ENCODE measurements around the gene PURA. TPM values are rescaled to one million over a fixed set of nuclear protein-coding genes. Genes with fewer than 3 reads are reported as not detected.

The PURA gene
- total RNA-seq, 6 donors from 2014 or later, result 13.8 to 43.2 (median 22.7) TPM

DNA sequence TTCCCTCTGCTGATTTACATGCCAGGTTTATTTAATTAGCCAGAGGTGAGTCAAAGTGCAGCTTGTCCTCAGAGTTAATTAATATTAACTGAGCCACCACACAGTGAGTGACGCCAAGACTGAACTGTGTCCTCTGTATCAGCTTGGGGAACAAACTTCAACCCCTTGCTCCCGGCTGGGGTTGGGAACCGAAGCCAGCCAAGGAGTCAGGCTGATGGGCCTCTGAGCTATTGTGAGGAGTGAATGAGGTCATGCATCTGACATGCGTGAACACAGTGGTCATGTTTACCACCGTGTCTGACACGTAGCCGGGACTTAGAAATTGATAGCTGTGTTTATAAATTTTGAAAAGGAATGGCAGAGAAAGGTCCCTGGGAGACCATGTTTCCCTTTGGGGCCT, 28.9 kb downstream of the PURA start:
- H3K9me3 ChIP-seq, result no peaks in the 10 kb centered on the region

DNA sequence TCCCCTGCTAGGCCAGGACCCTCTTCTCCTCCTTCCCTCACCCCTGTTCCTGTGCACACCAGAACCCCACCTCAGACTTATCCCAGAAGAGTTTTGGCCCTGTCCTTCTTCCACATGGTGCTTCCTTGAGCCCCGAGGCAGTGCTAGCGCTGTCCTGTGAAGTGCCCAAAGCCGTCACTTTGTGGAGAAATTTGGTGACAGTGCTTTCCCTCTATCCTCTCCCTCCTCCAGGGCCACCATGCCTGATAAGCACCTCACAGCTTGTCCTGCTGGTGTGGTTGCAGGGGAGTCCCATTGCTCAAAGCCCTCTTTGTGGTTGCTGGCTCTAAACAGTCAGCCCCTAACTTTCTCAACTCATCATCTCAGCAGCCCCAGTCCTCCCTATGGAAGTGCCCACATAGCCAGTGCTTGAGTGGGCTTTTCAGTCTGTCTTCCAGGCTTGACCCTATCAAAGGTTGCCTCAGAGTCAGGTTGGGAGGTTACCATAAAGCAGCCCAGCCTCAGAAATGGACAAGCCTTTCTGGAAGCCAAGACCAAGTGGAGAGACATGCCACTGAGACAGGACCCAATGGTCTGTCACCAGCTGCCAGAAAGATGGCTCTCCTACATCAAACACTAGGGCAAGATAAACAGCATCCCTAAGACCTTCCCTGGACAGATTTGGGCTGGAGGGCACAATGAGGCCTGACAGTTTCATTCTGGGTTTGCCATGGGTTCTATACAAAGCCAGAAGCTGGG, 29.8 kb downstream of the PURA start:
- 93 to 100% methylated on average over 3 of the region's 3 CpGs for WGBS, 2 donors
- TF ChIP-seq POLR2A (IDR thresholded peaks at IDR 0.05) (no peak), EP300 (IDR thresholded peaks at IDR 0.05) (no peak), POLR2AphosphoS5 (IDR thresholded peaks at IDR 0.05) (no peak)
- TF ChIP-seq, protein P1, sequence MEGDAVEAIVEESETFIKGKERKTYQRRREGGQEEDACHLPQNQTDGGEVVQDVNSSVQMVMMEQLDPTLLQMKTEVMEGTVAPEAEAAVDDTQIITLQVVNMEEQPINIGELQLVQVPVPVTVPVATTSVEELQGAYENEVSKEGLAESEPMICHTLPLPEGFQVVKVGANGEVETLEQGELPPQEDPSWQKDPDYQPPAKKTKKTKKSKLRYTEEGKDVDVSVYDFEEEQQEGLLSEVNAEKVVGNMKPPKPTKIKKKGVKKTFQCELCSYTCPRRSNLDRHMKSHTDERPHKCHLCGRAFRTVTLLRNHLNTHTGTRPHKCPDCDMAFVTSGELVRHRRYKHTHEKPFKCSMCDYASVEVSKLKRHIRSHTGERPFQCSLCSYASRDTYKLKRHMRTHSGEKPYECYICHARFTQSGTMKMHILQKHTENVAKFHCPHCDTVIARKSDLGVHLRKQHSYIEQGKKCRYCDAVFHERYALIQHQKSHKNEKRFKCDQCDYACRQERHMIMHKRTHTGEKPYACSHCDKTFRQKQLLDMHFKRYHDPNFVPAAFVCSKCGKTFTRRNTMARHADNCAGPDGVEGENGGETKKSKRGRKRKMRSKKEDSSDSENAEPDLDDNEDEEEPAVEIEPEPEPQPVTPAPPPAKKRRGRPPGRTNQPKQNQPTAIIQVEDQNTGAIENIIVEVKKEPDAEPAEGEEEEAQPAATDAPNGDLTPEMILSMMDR (IDR thresholded peaks at IDR 0.05), result no peak
- Histone ChIP-seq H3K4me1 (peaks cover 31 to 38% (median 35%) of the 10 kb centered on the region in 4 donors), H3K9me3 (no peaks in the 10 kb centered on the region), H3K27ac (no peak overlapping the region), H3K4me3 (no peak overlapping the region), H3K36me3 (no peaks in the 10 kb centered on the region), H3K27me3 (no peaks in the 10 kb centered on the region)
- DNase-seq (no peak), ATAC-seq (ENCODE audit: low FRiP score in 2 of 2) (no peak)

More for the DNA sequence above, 28.9 kb downstream of the PURA start:
- TF ChIP-seq POLR2AphosphoS5 (IDR thresholded peaks at IDR 0.05) (no peak), EP300 (IDR thresholded peaks at IDR 0.05) (no peak), POLR2A (IDR thresholded peaks at IDR 0.05) (no peak)
- TF ChIP-seq, protein P1 (IDR thresholded peaks at IDR 0.05), result no peak
- no peak for ATAC-seq (ENCODE audit: low FRiP score in 2 of 2)
- no peaks in the 10 kb centered on the region for H3K27me3 ChIP-seq
- no peak for DNase-seq
- H3K27ac ChIP-seq, result no peak overlapping the region
- H3K4me3 ChIP-seq, result no peak overlapping the region
- H3K36me3 ChIP-seq, result no peaks in the 10 kb centered on the region
- WGBS, 2 donors, result 91 to 95% methylated on average over 7 of the region's 7 CpGs
- H3K4me1 ChIP-seq, result peaks cover 31 to 38% (median 35%) of the 10 kb centered on the region in 4 donors

DNA sequence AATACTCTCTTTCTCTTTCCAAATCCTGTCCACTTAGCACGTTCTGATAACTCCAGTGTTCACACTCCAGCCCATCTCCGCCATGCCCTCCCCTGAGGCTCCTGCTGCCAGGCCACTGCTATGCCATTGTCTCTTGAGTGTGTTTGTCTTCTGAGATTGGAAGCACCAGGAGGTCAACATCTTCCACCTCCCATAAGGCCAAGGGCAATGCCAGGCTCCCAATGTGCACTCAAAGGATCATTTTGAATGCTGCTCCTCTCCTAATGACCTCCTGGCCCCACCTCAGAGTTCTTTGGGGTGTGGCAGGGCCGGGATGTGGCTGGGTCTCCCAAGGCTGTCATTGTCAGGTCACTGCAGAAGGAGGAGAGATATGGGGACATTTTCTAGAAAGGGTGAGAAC, 31.3 kb downstream of the PURA start:
- Histone ChIP-seq H3K4me3 (peak overlapping the region in 2 of 4 donors; percentile 41 to 43), H3K36me3 (no peaks in the 10 kb centered on the region), H3K4me1 (peaks cover 29 to 37% (median 34%) of the 10 kb centered on the region in 4 donors), H3K27me3 (no peaks in the 10 kb centered on the region), H3K9me3 (no peaks in the 10 kb centered on the region), H3K27ac (peak overlapping the region in 2 of 4 donors; percentile 65 to 79)
- 78 to 87% methylated on average over 3 of the region's 3 CpGs for WGBS, 2 donors
- no peak for TF ChIP-seq EP300 (IDR thresholded peaks at IDR 0.05)
- no peak for TF ChIP-seq POLR2A (IDR thresholded peaks at IDR 0.05)
- TF ChIP-seq, protein P1 (IDR thresholded peaks at IDR 0.05), result no peak
- TF ChIP-seq POLR2AphosphoS5 (IDR thresholded peaks at IDR 0.05), result no peak
- DNase-seq (no peak), ATAC-seq (ENCODE audit: low FRiP score in 2 of 2) (no peak)

DNA sequence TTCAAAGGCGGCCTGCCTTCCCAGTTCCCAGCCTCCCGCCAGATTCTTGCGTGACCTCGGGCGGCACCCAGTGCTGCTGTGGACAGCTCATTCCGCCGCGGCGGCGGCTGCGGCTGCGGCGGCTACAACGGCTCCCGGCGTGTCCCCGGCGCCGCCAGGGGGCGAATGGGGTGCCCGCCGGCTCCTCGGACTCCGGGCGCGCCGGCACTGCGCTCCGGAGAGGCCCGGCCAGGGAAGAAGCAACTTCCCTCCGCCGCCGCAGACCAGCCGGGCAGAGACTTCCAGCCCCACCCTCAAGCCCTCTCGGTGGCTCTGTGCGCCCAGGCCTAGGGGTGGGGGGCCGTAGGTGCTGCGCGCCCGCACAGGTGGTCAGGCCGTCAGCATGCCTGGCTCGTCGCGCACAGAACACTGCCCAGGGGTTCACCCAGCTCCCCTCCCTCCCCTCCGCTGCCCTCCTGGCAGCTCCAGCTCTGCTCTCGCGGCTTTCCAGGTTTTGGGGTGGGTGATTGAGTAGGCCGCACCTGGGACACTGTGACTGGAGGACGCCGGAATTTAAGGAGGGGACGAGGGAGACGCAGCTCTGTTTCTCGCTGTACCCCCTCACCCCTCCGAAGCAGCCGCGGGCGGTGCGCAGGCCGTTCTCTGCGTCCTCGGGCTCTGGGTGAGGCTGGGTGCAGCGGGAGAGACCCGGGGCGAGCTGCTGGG, 32.1 kb downstream of the PURA start:
- no peaks in the 10 kb centered on the region for H3K36me3 ChIP-seq
- TF ChIP-seq, protein P1 (IDR thresholded peaks at IDR 0.05), result peak; percentile 71 to 95 (median 87)
- no peak for TF ChIP-seq POLR2AphosphoS5 (IDR thresholded peaks at IDR 0.05)
- peak overlapping the region in 3 of 4 donors; percentile 22 to 43 (median 41) for H3K4me3 ChIP-seq
- H3K27me3 ChIP-seq, result no peaks in the 10 kb centered on the region
- peak; percentile 85 to 95 for ATAC-seq (ENCODE audit: low FRiP score in 2 of 2)
- peak overlapping the region; percentile 2 to 79 (median 58) for H3K27ac ChIP-seq
- 0 to 30% methylated on average over 4 to 32 of the region's 64 CpGs for WGBS, 2 donors
- DNase-seq, result peak; percentile 75 to 96
- no peaks in the 10 kb centered on the region for H3K9me3 ChIP-seq
- peaks cover 22 to 30% (median 28%) of the 10 kb centered on the region in 4 donors for H3K4me1 ChIP-seq

Measured in upper lobe of left lung (tissue), 6 donors.